K562 treated with DMSO at 1 percent for 24 hours (cell line): Measurements from ENCODE around the gene LIPE. TPM values are rescaled to one million over a fixed set of nuclear protein-coding genes. Genes with fewer than 3 reads are reported as not detected.

Experiments
- total RNA-seq: library from RNA; unstranded; fragments of 300-600 nt; gene quantifications from 2 replicates; pipeline ENCODE4 v1.2.3, GENCODE V29; 2022; ENCODE audit warnings: low read depth; ENCODE audit not compliant: insufficient read depth

LIPE gene
- not detected in 2 replicates for total RNA-seq

GRCh38 chr19:42427313-42427712, at the start of gene LIPE:
Gene LIPE (minus strand): TSS chr19:42427388. CDS start chr19:42427149, 239 bp downstream.

GRCh38 chr19:42442833-42443232, 15.6 kb upstream of the LIPE start, which contains the start of gene CXCL17:
Gene CXCL17 (minus strand): TSS chr19:42442946. CDS start chr19:42442832, 114 bp downstream.

GRCh38 chr19:42389899-42390298, 37.3 kb downstream of the LIPE start, which contains the start of gene CNFN:
Gene CNFN (minus strand): TSS chr19:42390297. CDS start chr19:42389037, 1,260 bp downstream.

Other genes with a start within 250 kb of the LIPE start
- gene DEDD2, start 209.7 kb downstream of the LIPE start, total RNA-seq = 65.1 and 72.9 TPM in 2 replicates
- 12.7 and 13.4 TPM in 2 replicates for gene ZNF526, start 207.1 kb downstream of the LIPE start, total RNA-seq
- 87.2 and 94.2 TPM in 2 replicates for gene GSK3A, start 184.8 kb downstream of the LIPE start, total RNA-seq
- gene ERF, start 172.3 kb downstream of the LIPE start, total RNA-seq = 61.5 and 62.7 TPM in 2 replicates
- 51.8 and 58.5 TPM in 2 replicates for gene CIC, start 158.1 kb downstream of the LIPE start, total RNA-seq
- 0.42 and 0.78 TPM in 2 replicates for gene PRR19, start 125.3 kb downstream of the LIPE start, total RNA-seq
- 126 and 144 TPM in 2 replicates for gene PAFAH1B3, start 124.8 kb downstream of the LIPE start, total RNA-seq
- 0.80 TPM in 1 of 2 replicates, not detected in the other for gene TMEM145, start 114.1 kb downstream of the LIPE start, total RNA-seq
- gene MEGF8, start 101.8 kb downstream of the LIPE start, total RNA-seq = 23.2 and 23.4 TPM in 2 replicates
- gene CNFN, start 37.1 kb downstream of the LIPE start, total RNA-seq = 1.7 TPM in 1 of 2 replicates, not detected in the other
- not detected in 2 replicates for gene CXCL17, start 15.6 kb upstream of the LIPE start, total RNA-seq
- 2.3 and 3.2 TPM in 2 replicates for gene CEACAM1, start 101.1 kb upstream of the LIPE start, total RNA-seq
- gene CEACAM8, start 167.5 kb upstream of the LIPE start, total RNA-seq = not detected in 2 replicates